ENCODE results near the gene ING5. TPM values are rescaled to one million over a fixed set of nuclear protein-coding genes. Genes with fewer than 3 reads are reported as not detected.

Gene ING5
- total RNA-seq, 4 donors from 2014 or later: 6.8 to 50.0 (median 27.9) TPM

- no peaks in the 10 kb centered on the region for H3K27me3 ChIP-seq
- no peak overlapping the region for H3K27ac ChIP-seq
- intact Hi-C loops (cut with DNase I; ENCODE audit: low total_unique reads): no loop called here
- DNase-seq: no peak
- H3K4me1 ChIP-seq: no peaks in the 10 kb centered on the region
- no peaks in the 10 kb centered on the region for H3K9me3 ChIP-seq
- H3K4me3 ChIP-seq: no peak overlapping the region
- no peak for TF ChIP-seq CTCF (IDR thresholded peaks at IDR 0.05)
- TF ChIP-seq POLR2A (IDR thresholded peaks at IDR 0.05): no peak
- no peaks in the 10 kb centered on the region for H3K36me3 ChIP-seq
Measured at GRCh38 chr2:241668839-241669238, 33.0 kb upstream of the ING5 start.

- intact Hi-C loops (cut with DNase I; ENCODE audit: low total_unique reads): no loop called here
- Histone ChIP-seq H3K9me3 (no peaks in the 10 kb centered on the region), H3K27me3 (no peaks in the 10 kb centered on the region), H3K4me3 (no peak overlapping the region), H3K4me1 (no peaks in the 10 kb centered on the region), H3K36me3 (no peaks in the 10 kb centered on the region), H3K27ac (no peak overlapping the region)
- no peak for DNase-seq
- TF ChIP-seq POLR2A (IDR thresholded peaks at IDR 0.05) (no peak), CTCF (IDR thresholded peaks at IDR 0.05) (no peak)
Measured at GRCh38 chr2:241670333-241671110, 31.3 kb upstream of the ING5 start.

GRCh38 chr2:241671457-241672240 lies 30.2 kb upstream of the ING5 start:
- no peak overlapping the region for H3K4me3 ChIP-seq
- no peak for DNase-seq
- H3K27ac ChIP-seq: no peak overlapping the region
- H3K36me3 ChIP-seq: no peaks in the 10 kb centered on the region
- TF ChIP-seq POLR2A (IDR thresholded peaks at IDR 0.05) (no peak), CTCF (IDR thresholded peaks at IDR 0.05) (no peak)
- intact Hi-C loops (cut with DNase I; ENCODE audit: low total_unique reads): no loop called here
- H3K27me3 ChIP-seq: no peaks in the 10 kb centered on the region
- no peaks in the 10 kb centered on the region for H3K9me3 ChIP-seq
- H3K4me1 ChIP-seq: no peaks in the 10 kb centered on the region

- H3K4me3 ChIP-seq: no peak overlapping the region
- no peak overlapping the region for H3K27ac ChIP-seq
- no peak for TF ChIP-seq CTCF (IDR thresholded peaks at IDR 0.05)
- H3K27me3 ChIP-seq: no peaks in the 10 kb centered on the region
- H3K36me3 ChIP-seq: no peaks in the 10 kb centered on the region
- intact Hi-C loops (cut with DNase I; ENCODE audit: low total_unique reads): no loop called here
- no peaks in the 10 kb centered on the region for H3K4me1 ChIP-seq
- DNase-seq: no peak
- H3K9me3 ChIP-seq: no peaks in the 10 kb centered on the region
Measured at GRCh38 chr2:241672243-241673188, 29.3 kb upstream of the ING5 start.

Measured in uterus (tissue), 4 donors.